ENCODE results near the gene EHHADH. TPM values are rescaled to one million over a fixed set of nuclear protein-coding genes. Genes with fewer than 3 reads are reported as not detected.
A peak's percentile ranks its signal among the peaks of the same experiment; 100 is the strongest.

The EHHADH gene
- total RNA-seq, 2 experiments from 2014 or later = 4.0 to 5.0 TPM

GRCh38 chr3:185276415-185276814 is 22.6 kb upstream of the EHHADH start:
- ChIA-PET POLR2A (no interaction called here), CTCF (no interaction called here)
- Mint-ChIP-seq H3K4me3 (no peak overlapping the region), H3K9me3 (no peaks in the 10 kb centered on the region), H3K27ac (no peak overlapping the region), H3K27me3 (peaks cover 20% of the 10 kb centered on the region), H3K36me3 (ENCODE audit: low read depth) (no peaks in the 10 kb centered on the region), H3K4me1 (ENCODE audit: low read depth) (peaks cover 4% of the 10 kb centered on the region)
- ATAC-seq (no peak), DNase-seq (no peak)
- no peak for TF ChIP-seq CTCF (IDR thresholded peaks at IDR 0.05)
- intact Hi-C loops (cut with micrococcal nuclease) = no loop called here

- intact Hi-C loops (cut with micrococcal nuclease) = no loop called here
- Mint-ChIP-seq H3K4me3 (no peak overlapping the region), H3K9me3 (no peaks in the 10 kb centered on the region), H3K27ac (no peak overlapping the region), H3K36me3 (ENCODE audit: low read depth) (no peaks in the 10 kb centered on the region), H3K4me1 (ENCODE audit: low read depth) (no peaks in the 10 kb centered on the region), H3K27me3 (peaks cover 32% of the 10 kb centered on the region)
- ChIA-PET POLR2A (no interaction called here), CTCF (no interaction called here)
- ATAC-seq (no peak), DNase-seq (no peak)
- no peak for TF ChIP-seq CTCF (IDR thresholded peaks at IDR 0.05)
Measured at GRCh38 chr3:185272033-185272432, 18.2 kb upstream of the EHHADH start.

GRCh38 chr3:185270956-185271332 is 17.1 kb upstream of the EHHADH start:
- TF ChIP-seq CTCF (IDR thresholded peaks at IDR 0.05) = no peak
- H3K36me3 Mint-ChIP-seq (ENCODE audit: low read depth) = no peaks in the 10 kb centered on the region
- no peak overlapping the region for H3K27ac Mint-ChIP-seq
- H3K9me3 Mint-ChIP-seq = no peaks in the 10 kb centered on the region
- intact Hi-C loops (cut with micrococcal nuclease) = no loop called here
- DNase-seq (no peak), ATAC-seq (no peak)
- no peak overlapping the region for H3K4me3 Mint-ChIP-seq
- H3K4me1 Mint-ChIP-seq (ENCODE audit: low read depth) = no peaks in the 10 kb centered on the region
- ChIA-PET CTCF (interaction anchor here (1.3 to 1.6 kb wide), 2 partner anchors 37 to 82 kb away, joined by 3 to 6 read pairs; no protein-coding TSS in a partner anchor), POLR2A (no interaction called here)
- H3K27me3 Mint-ChIP-seq = peaks cover 29% of the 10 kb centered on the region

GRCh38 chr3:185270262-185270955 is 16.6 kb upstream of the EHHADH start:
- H3K27me3 Mint-ChIP-seq = peaks cover 29% of the 10 kb centered on the region
- intact Hi-C loops (cut with micrococcal nuclease) = no loop called here
- H3K4me3 Mint-ChIP-seq = no peak overlapping the region
- H3K4me1 Mint-ChIP-seq (ENCODE audit: low read depth) = no peaks in the 10 kb centered on the region
- no peaks in the 10 kb centered on the region for H3K9me3 Mint-ChIP-seq
- H3K27ac Mint-ChIP-seq = no peak overlapping the region
- TF ChIP-seq CTCF (IDR thresholded peaks at IDR 0.05) = peak; percentile 15
- ATAC-seq = peak; percentile 51
- ChIA-PET CTCF (interaction anchor here (1.3 to 1.6 kb wide), 2 partner anchors 38 to 83 kb away, joined by 3 to 6 read pairs; no protein-coding TSS in a partner anchor), POLR2A (no interaction called here)
- peak; percentile 13 for DNase-seq
- H3K36me3 Mint-ChIP-seq (ENCODE audit: low read depth) = no peaks in the 10 kb centered on the region

GRCh38 chr3:185268194-185268962 is 14.5 kb upstream of the EHHADH start:
- Mint-ChIP-seq H3K27me3 (peaks cover 25% of the 10 kb centered on the region), H3K4me1 (ENCODE audit: low read depth) (no peaks in the 10 kb centered on the region), H3K9me3 (no peaks in the 10 kb centered on the region), H3K27ac (no peak overlapping the region), H3K36me3 (ENCODE audit: low read depth) (no peaks in the 10 kb centered on the region), H3K4me3 (no peak overlapping the region)
- TF ChIP-seq CTCF (IDR thresholded peaks at IDR 0.05) = no peak
- POLR2A ChIA-PET = no interaction called here
- no peak for ATAC-seq
- DNase-seq = no peak
- intact Hi-C loops (cut with micrococcal nuclease) = no loop called here
- CTCF ChIA-PET = interaction anchor here (1.0 kb wide), 1 partner anchor 40 kb away, joined by 4 read pairs; no protein-coding TSS in a partner anchor
